PC-9 (cell line): ENCODE measurements around the gene POLD1. TPM values are rescaled to one million over a fixed set of nuclear protein-coding genes. Genes with fewer than 3 reads are reported as not detected.

ENCODE experiments used
- BruUV-seq: library from RNA; stranded (reverse); fragments of 400-500 nt; replicated peaks from 2 replicates; lab custom pipeline; 2021; lab: Mats Ljungman, UMichigan
- CTCF ChIA-PET: fragments of 300-600 bp; sonication (Branson Sonifier 250); formaldehyde crosslinking; loops from one replicate; lab custom pipeline; 2022; ENCODE audit warnings: antibody characterized with exemption; lab: Charles Lee
- POLR2A ChIA-PET: fragments of 300-600 bp; sonication (Branson Sonifier 250); formaldehyde crosslinking; loops from one replicate; lab custom pipeline; 2022; ENCODE audit warnings: antibody characterized with exemption; ENCODE audit not compliant: unreplicated experiment; lab: Charles Lee
- DNase-seq, 2 experiments: peaks; one replicate each; pipeline versions ENCODE4 v3.0.0 to v3.0.0-alpha.2; 2015 to 2022; ENCODE audit warnings: mixed read lengths in 1 of 2
- H2AFZ ChIP-seq: fragments of 200-600 bp; sonication (generic); 2 replicates; pipeline ENCODE4 v1.8.1; 2017; ENCODE audit warnings: antibody characterized with exemption
- H3F3A ChIP-seq: fragments of 200-600 bp; sonication (generic); 2 replicates; pipeline ENCODE4 v1.8.1; 2017; ENCODE audit warnings: antibody characterized with exemption, mild to moderate bottlenecking, low read depth; ENCODE audit not compliant: insufficient read depth
- H3K27ac ChIP-seq: fragments of 200-600 bp; sonication (generic); 2 replicates; pipeline ENCODE4 v1.6.1; 2016; ENCODE audit warnings: mixed run types
- H3K27me3 ChIP-seq: fragments of 200-600 bp; sonication (generic); 2 replicates; pipeline ENCODE4 v1.6.1; 2016; ENCODE audit warnings: low read depth, mixed run types; ENCODE audit not compliant: insufficient read depth
- H3K36me3 ChIP-seq: fragments of 200-600 bp; sonication (generic); 2 replicates; pipeline ENCODE4 v1.6.1; 2016; ENCODE audit warnings: low read depth, mixed run types
- H3K4me1 ChIP-seq: fragments of 200-600 bp; sonication (generic); replicated peaks from 2 replicates; pipeline ENCODE4 v1.6.1; 2016; ENCODE audit warnings: mixed run types; ENCODE audit not compliant: insufficient read depth
- H3K4me2 ChIP-seq: fragments of 200-600 bp; sonication (generic); 2 replicates; pipeline ENCODE4 v1.6.1; 2017; ENCODE audit warnings: mixed run types
- H3K4me3 ChIP-seq: fragments of 200-600 bp; sonication (generic); 2 replicates; pipeline ENCODE4 v1.6.1; 2016; ENCODE audit warnings: mixed run types
- H3K79me2 ChIP-seq: fragments of 200-600 bp; sonication (generic); 2 replicates; pipeline ENCODE4 v1.6.1; 2017; ENCODE audit warnings: low read depth, mixed run types
- H3K9me2 ChIP-seq: fragments of 200-600 bp; sonication (generic); 2 replicates; pipeline ENCODE4 v1.8.1; 2017; ENCODE audit warnings: mild to moderate bottlenecking; ENCODE audit not compliant: insufficient read depth
- H3K9me3 ChIP-seq: fragments of 200-600 bp; sonication (generic); 2 replicates; pipeline ENCODE4 v1.8.1; 2016; ENCODE audit warnings: low read depth; ENCODE audit not compliant: insufficient read depth
- H4K20me1 ChIP-seq: fragments of 200-600 bp; sonication (generic); 2 replicates; pipeline ENCODE4 v1.8.1; 2017; ENCODE audit not compliant: insufficient read depth
- CTCF ChIP-seq: fragments of 200-600 bp; sonication (generic); conservative IDR thresholded peaks from 2 replicates; pipeline ENCODE4 v1.6.1; 2017; ENCODE audit warnings: mixed run types, antibody characterized with exemption, mild to moderate bottlenecking, moderate library complexity
- EZH2 ChIP-seq: fragments of 200-600 bp; sonication (generic); IDR thresholded peaks from 2 replicates; pipeline ENCODE4 v1.8.0; 2017; ENCODE audit warnings: antibody characterized with exemption, low read depth
- intact Hi-C: fragments of 100-400 bp; cut with micrococcal nuclease; formaldehyde crosslinking; loops from one replicate; pipeline ENCODE4 v1.10.0; 2022; ENCODE audit not compliant: unreplicated experiment
- total RNA-seq: library from RNA; stranded (reverse); gene quantifications from 2 replicates; pipeline ENCODE4 v1.2.3, GENCODE V29; 2021

The POLD1 gene
- total RNA-seq, 1 experiment from 2014 or later: 101 TPM

GRCh38 chr19:50433201-50434180 lies 49.3 kb downstream of the POLD1 start:
- peaks cover 11% of the 10 kb centered on the region for H3K4me1 ChIP-seq
- no TSS peak for BruUV-seq
- intact Hi-C loops: no loop called here
- H3F3A ChIP-seq: peaks cover 4% of the 10 kb centered on the region; the same call in 1 of the 2 replicates
- no peaks in the 10 kb centered on the region for H3K9me3 ChIP-seq
- H3K79me2 ChIP-seq: no peaks in the 10 kb centered on the region
- POLR2A ChIA-PET: no interaction called here
- peaks cover 83% of the 10 kb centered on the region for H3K27me3 ChIP-seq
- CTCF ChIA-PET: no interaction called here
- H3K9me2 ChIP-seq: no peaks in the 10 kb centered on the region
- H3K4me2 ChIP-seq: no peak overlapping the region
- H3K27ac ChIP-seq: no peak overlapping the region
- no peaks in the 10 kb centered on the region for H3K36me3 ChIP-seq
- no peaks in the 10 kb centered on the region for H4K20me1 ChIP-seq
- no peak for TF ChIP-seq EZH2
- TF ChIP-seq CTCF: no peak
- no peak overlapping the region for H3K4me3 ChIP-seq
- DNase-seq: no peak
- no peak overlapping the region for H2AFZ ChIP-seq

GRCh38 chr19:50434525-50434924 lies 50.4 kb downstream of the POLD1 start:
- CTCF ChIA-PET: no interaction called here

More at GRCh38 chr19:50434525-50434924, 50.4 kb downstream of the POLD1 start:
- no TSS peak for BruUV-seq
- Histone ChIP-seq H3K9me2 (no peaks in the 10 kb centered on the region), H3K79me2 (no peaks in the 10 kb centered on the region), H3K4me1 (peaks cover 11% of the 10 kb centered on the region), H3K27ac (no peak overlapping the region), H3K4me2 (peak overlapping the region; percentile 25; the same call in 1 of the 2 replicates), H2AFZ (no peak overlapping the region), H3F3A (peaks cover 4% of the 10 kb centered on the region; the same call in 1 of the 2 replicates), H4K20me1 (no peaks in the 10 kb centered on the region), H3K9me3 (no peaks in the 10 kb centered on the region), H3K27me3 (peaks cover 84% of the 10 kb centered on the region), H3K36me3 (no peaks in the 10 kb centered on the region), H3K4me3 (no peak overlapping the region)
- intact Hi-C loops: no loop called here
- TF ChIP-seq CTCF (no peak), EZH2 (no peak)
- DNase-seq: peak in 1 of 2 experiments; percentile 12
- POLR2A ChIA-PET: interaction anchor here (0.6 kb wide), 1 partner anchor 32 kb away, joined by 3 read pairs; no protein-coding TSS in a partner anchor
